ENCODE results near the gene ANKS4B.
"Not testable (repeated sequence)": the region's sequence is repeated elsewhere in the genome, so short reads cannot be mapped to it uniquely, and the experiment has no call there.

The ANKS4B gene

GRCh38 chr16:21263640-21264570 is 30.4 kb downstream of the ANKS4B start:
- peak; percentile 27 to 29 for DNase-seq (ENCODE audit: low read depth in 2 of 2)

- DNase-seq (ENCODE audit: low read depth in 2 of 2), result no peak
Measured at GRCh38 chr16:21264571-21265036, 31.1 kb downstream of the ANKS4B start.

- no peak for DNase-seq (ENCODE audit: low read depth in 2 of 2)
Measured at GRCh38 chr16:21265104-21265837, 31.8 kb downstream of the ANKS4B start.

- DNase-seq (ENCODE audit: low read depth in 2 of 2), result no peak
Measured at GRCh38 chr16:21267298-21267697, 33.8 kb downstream of the ANKS4B start.

GRCh38 chr16:21268236-21268635 is 34.7 kb downstream of the ANKS4B start:
- no peak for DNase-seq (ENCODE audit: low read depth in 2 of 2)

GRCh38 chr16:21272253-21272652 is 38.8 kb downstream of the ANKS4B start:
- DNase-seq (ENCODE audit: low read depth in 2 of 2), result no peak

- DNase-seq (ENCODE audit: low read depth in 2 of 2), result not testable (repeated sequence)
Measured at GRCh38 chr16:21272763-21273162, 39.3 kb downstream of the ANKS4B start.

GRCh38 chr16:21274172-21274726 is 40.8 kb downstream of the ANKS4B start:
- no peak for DNase-seq (ENCODE audit: low read depth in 2 of 2)

GRCh38 chr16:21275529-21275928 is 42.0 kb downstream of the ANKS4B start:
- no peak for DNase-seq (ENCODE audit: low read depth in 2 of 2)

- no peak for DNase-seq (ENCODE audit: low read depth in 2 of 2)
Measured at GRCh38 chr16:21276090-21276489, 42.6 kb downstream of the ANKS4B start.

- DNase-seq (ENCODE audit: low read depth in 2 of 2), result no peak
Measured at GRCh38 chr16:21277045-21277926, 43.8 kb downstream of the ANKS4B start.

- DNase-seq (ENCODE audit: low read depth in 2 of 2), result no peak
Measured at GRCh38 chr16:21277927-21278706, 44.6 kb downstream of the ANKS4B start, which contains the start of gene CRYM. CRYM (minus strand) TSS chr16:21278290; CDS start chr16:21278251, 39 bp downstream.

- DNase-seq (ENCODE audit: low read depth in 2 of 2), result no peak
Measured at GRCh38 chr16:21279501-21279900, 46.0 kb downstream of the ANKS4B start.

GRCh38 chr16:21281698-21282389 is 48.3 kb downstream of the ANKS4B start:
- no peak for DNase-seq (ENCODE audit: low read depth in 2 of 2)

- DNase-seq (ENCODE audit: low read depth in 2 of 2), result no peak
Measured at GRCh38 chr16:21283521-21284289, 50.2 kb downstream of the ANKS4B start.

- no peak for DNase-seq (ENCODE audit: low read depth in 2 of 2)
Measured at GRCh38 chr16:21284414-21284813, 50.9 kb downstream of the ANKS4B start.

- no peak for DNase-seq (ENCODE audit: low read depth in 2 of 2)
Measured at GRCh38 chr16:21285314-21285713, 51.8 kb downstream of the ANKS4B start.

- DNase-seq (ENCODE audit: low read depth in 2 of 2), result not testable (repeated sequence)
Measured at GRCh38 chr16:21289789-21290188, 56.3 kb downstream of the ANKS4B start.

Measured in fibroblast of skin of left quadriceps (primary cell).